ENCODE measurements around the gene RXRA.

DNA sequence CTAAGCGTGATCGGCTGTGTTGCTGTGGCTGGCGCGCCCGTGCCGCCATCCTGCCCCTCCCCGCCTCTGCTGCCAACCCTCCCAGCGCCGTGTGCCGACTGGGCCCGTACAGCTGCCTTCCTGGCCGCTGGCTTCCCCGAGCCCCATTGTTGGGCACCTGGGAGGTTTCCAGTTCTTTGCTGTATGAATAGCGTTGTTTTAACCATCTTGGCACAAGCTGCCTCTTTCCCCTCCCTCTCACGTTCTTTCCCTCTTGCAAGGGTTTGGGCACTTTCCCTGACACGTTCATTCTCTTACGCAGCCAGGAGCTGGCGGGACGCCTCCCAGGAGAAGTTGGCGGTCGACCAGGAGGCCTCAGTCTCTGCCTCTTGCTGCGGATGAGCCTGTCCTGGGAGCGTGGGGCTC is 43.1 kb upstream of the RXRA start:
- TF ChIP-seq CTCF (IDR thresholded peaks at IDR 0.05 in 2 of 3, conservative IDR thresholded peaks at IDR 0.05 in 1 of 3; ENCODE audit: control insufficient read depth in 2 of 3, extremely low read depth in 1 of 3, insufficient read depth in 1 of 3, low read depth in 3 of 3, low read length in 3 of 3), result no peak
- TF ChIP-seq CBX3 (IDR thresholded peaks at IDR 0.05; ENCODE audit: borderline replicate concordance, low read depth), result no peak

Measured in GM12878 (cell line).